ENCODE data around the gene CASQ2. TPM values are rescaled to one million over a fixed set of nuclear protein-coding genes. Genes with fewer than 3 reads are reported as not detected.

Gene CASQ2
- total and polyA plus RNA-seq, 10 of the 15 experiments (the other 5 are each of a cell fraction or from before 2014, with no cell fraction given): not detected

- ATAC-seq (no peak), DNase-seq (ENCODE audit: low read depth, low spot score) (no peak), FAIRE-seq (no peak)
- H3K27me3 ChIP-seq (replicated peaks in 1 of 2; ENCODE audit: control insufficient read depth in 2 of 2, insufficient read depth in 2 of 2, low read length in 1 of 2): no peaks in the 10 kb centered on the region
- H4K20me1 ChIP-seq (ENCODE audit: control insufficient read depth, insufficient read depth): no peaks in the 10 kb centered on the region
- SMC1A ChIA-PET (ENCODE audit: uncharacterized antibody, unreplicated experiment): no interaction called here
- WGBS (ENCODE audit: insufficient coverage, insufficient replicate concordance, low lambda C conversion rate, missing lambda C conversion rate): 90% methylated on average over 19 of the region's 19 CpGs
- RAD21 ChIA-PET (ENCODE audit: unreplicated experiment): no interaction called here
- no peaks in the 10 kb centered on the region for H3K79me2 ChIP-seq (ENCODE audit: control insufficient read depth, insufficient read depth, low read length)
- peaks cover 13% of the 10 kb centered on the region for H3K4me1 ChIP-seq (ENCODE audit: control insufficient read depth, insufficient read depth, low read length)
- peaks cover 1% of the 10 kb centered on the region; the same call in 2 of the 3 replicates for H3K9me3 ChIP-seq (replicated peaks; ENCODE audit: control insufficient read depth, insufficient read depth, low read length)
- no TSS peak for BruUV-seq (replicated peaks)
- POLR2A ChIA-PET: no interaction called here
- H3K9ac ChIP-seq (ENCODE audit: control insufficient read depth, insufficient read depth, low read length): no peak overlapping the region
- CTCF ChIA-PET: interaction anchor here (1.2 to 1.8 kb wide), 3 partner anchors 22 to 76 kb away, joined by 4 read pairs; no protein-coding TSS in a partner anchor
- no peak for TF ChIP-seq ZNF622 (IDR thresholded peaks at IDR 0.05)
- no peak for TF ChIP-seq SREBF1 (IDR thresholded peaks at IDR 0.05; ENCODE audit: low read length)
- no peak for TF ChIP-seq ZNF687 (IDR thresholded peaks at IDR 0.05)
- no peak for TF ChIP-seq POLR2AphosphoS5 (IDR thresholded peaks at IDR 0.05; ENCODE audit: low read length)
- TF ChIP-seq ZBED1 (IDR thresholded peaks at IDR 0.05; ENCODE audit: borderline replicate concordance): no peak
- TF ChIP-seq ATF7 (IDR thresholded peaks at IDR 0.05; ENCODE audit: low read depth): no peak
- TF ChIP-seq RBBP5 (conservative IDR thresholded peaks at IDR 0.05): no peak
- TF ChIP-seq PKNOX1 (IDR thresholded peaks at IDR 0.05): no peak
- no peak for TF ChIP-seq JUND (IDR thresholded peaks at IDR 0.05; ENCODE audit: low read depth, low read length)
- TF ChIP-seq RUNX3 (IDR thresholded peaks at IDR 0.05; ENCODE audit: low read length): no peak
- no peak for TF ChIP-seq CBX3 (IDR thresholded peaks at IDR 0.05; ENCODE audit: borderline replicate concordance, low read depth)
- TF ChIP-seq ZBTB40 (IDR thresholded peaks at IDR 0.05; ENCODE audit: borderline replicate concordance): no peak
- no peak for TF ChIP-seq ATF2 (IDR thresholded peaks at IDR 0.05; ENCODE audit: low read length)
- TF ChIP-seq MYB (IDR thresholded peaks at IDR 0.05; ENCODE audit: borderline replicate concordance, low read depth, low read length): no peak
- H3K27ac ChIP-seq (ENCODE audit: control insufficient read depth, insufficient read depth): no peak overlapping the region
- H3K4me3 ChIP-seq: no peak overlapping the region
- in situ Hi-C loops (cut with MboI) (no loop called here), intact Hi-C loops (cut with micrococcal nuclease; ENCODE audit: unreplicated experiment) (no loop called here)
- no peak overlapping the region for H2AFZ ChIP-seq (ENCODE audit: control insufficient read depth, low read depth, low read length)
- H3K36me3 ChIP-seq (ENCODE audit: control insufficient read depth in 2 of 2, insufficient read depth in 2 of 2, low read length in 1 of 2): no peaks in the 10 kb centered on the region; a peak in 2 of 4 replicates
- no peak overlapping the region for H3K4me2 ChIP-seq (ENCODE audit: control insufficient read depth, insufficient read depth)
These were observed 97.2 kb downstream of the CASQ2 start for GRCh38 chr1:115671176-115671934.
